ENCODE data around the gene CENPP.

DNA sequence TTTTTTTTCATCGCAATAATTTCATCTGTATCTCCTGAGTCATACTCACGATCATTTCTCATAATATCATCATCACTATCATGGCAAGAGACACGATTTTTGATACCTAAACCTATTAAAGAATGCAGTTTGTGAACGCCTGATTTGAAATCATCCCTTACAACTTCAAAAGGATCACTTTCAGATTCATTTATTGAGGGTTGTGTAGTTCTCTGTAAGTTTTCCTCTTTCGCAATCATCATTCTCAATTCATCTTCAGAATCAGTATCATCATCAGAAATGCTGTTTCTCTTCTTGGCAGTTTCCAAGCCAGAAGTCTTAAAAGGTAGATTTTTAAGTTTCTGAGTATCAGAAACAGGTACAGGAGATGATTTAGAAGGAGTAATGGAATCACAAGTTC is 10.3 kb upstream of the CENPP start:
- TF ChIP-seq, protein P1, sequence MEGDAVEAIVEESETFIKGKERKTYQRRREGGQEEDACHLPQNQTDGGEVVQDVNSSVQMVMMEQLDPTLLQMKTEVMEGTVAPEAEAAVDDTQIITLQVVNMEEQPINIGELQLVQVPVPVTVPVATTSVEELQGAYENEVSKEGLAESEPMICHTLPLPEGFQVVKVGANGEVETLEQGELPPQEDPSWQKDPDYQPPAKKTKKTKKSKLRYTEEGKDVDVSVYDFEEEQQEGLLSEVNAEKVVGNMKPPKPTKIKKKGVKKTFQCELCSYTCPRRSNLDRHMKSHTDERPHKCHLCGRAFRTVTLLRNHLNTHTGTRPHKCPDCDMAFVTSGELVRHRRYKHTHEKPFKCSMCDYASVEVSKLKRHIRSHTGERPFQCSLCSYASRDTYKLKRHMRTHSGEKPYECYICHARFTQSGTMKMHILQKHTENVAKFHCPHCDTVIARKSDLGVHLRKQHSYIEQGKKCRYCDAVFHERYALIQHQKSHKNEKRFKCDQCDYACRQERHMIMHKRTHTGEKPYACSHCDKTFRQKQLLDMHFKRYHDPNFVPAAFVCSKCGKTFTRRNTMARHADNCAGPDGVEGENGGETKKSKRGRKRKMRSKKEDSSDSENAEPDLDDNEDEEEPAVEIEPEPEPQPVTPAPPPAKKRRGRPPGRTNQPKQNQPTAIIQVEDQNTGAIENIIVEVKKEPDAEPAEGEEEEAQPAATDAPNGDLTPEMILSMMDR (IDR thresholded peaks at IDR 0.05) = no peak
- TF ChIP-seq POLR2A (IDR thresholded peaks at IDR 0.05) = no peak
